CD14-positive monocyte (primary cell): Measurements from ENCODE around the gene LIFR. TPM values are rescaled to one million over a fixed set of nuclear protein-coding genes. Genes with fewer than 3 reads are reported as not detected.
A peak's percentile ranks its signal among the peaks of the same experiment; 100 is the strongest.

Experiments
- DNase-seq, 3 donors: peaks; one replicate each; pipeline ENCODE4 v3.0.0-alpha.2; 2011 to 2022
- H2AFZ ChIP-seq: 2 replicates; pipeline ENCODE4 v1.6.0; 2012; ENCODE audit warnings: mild to moderate bottlenecking, low read depth, low read length, inconsistent platforms; ENCODE audit not compliant: insufficient read depth, poor library complexity, severe bottlenecking
- H3K27ac ChIP-seq, 2 donors: 1 replicate in 1 of 2; 2 replicates in 1 of 2; pipeline ENCODE4 v1.5.1; 2012 to 2013; ENCODE audit warnings: low read length in 2 of 2, control low read depth in 1 of 2, inconsistent platforms in 1 of 2, low read depth in 1 of 2, mild to moderate bottlenecking in 1 of 2
- H3K27me3 ChIP-seq, 2 donors: one replicate each; pipeline versions ENCODE4 v1.6.0 to v1.6.1; 2011 to 2013; ENCODE audit warnings: low read length in 2 of 2; ENCODE audit not compliant: control insufficient read depth in 2 of 2, insufficient read depth in 2 of 2
- H3K36me3 ChIP-seq, 2 donors: replicated peaks in 1 of 2; 1 replicate in 1 of 2; 2 replicates in 1 of 2; pipeline versions ENCODE4 v1.5.1 to v1.6.1; 2012 to 2013; ENCODE audit warnings: low read length in 2 of 2, control low read depth in 1 of 2, inconsistent platforms in 1 of 2, mild to moderate bottlenecking in 1 of 2; ENCODE audit not compliant: insufficient read depth in 2 of 2, control insufficient read depth in 1 of 2
- H3K4me1 ChIP-seq, 2 donors: 1 replicate in 1 of 2; 2 replicates in 1 of 2; pipeline versions ENCODE4 v1.5.1 to v1.6.1; 2012 to 2013; ENCODE audit warnings: low read length in 2 of 2, control low read depth in 1 of 2, inconsistent platforms in 1 of 2, mild to moderate bottlenecking in 1 of 2, moderate library complexity in 1 of 2; ENCODE audit not compliant: insufficient read depth in 2 of 2, control insufficient read depth in 1 of 2
- H3K4me2 ChIP-seq: replicated peaks from 2 replicates; pipeline ENCODE3; 2012; ENCODE audit warnings: low read length, moderate library complexity, mild to moderate bottlenecking; ENCODE audit not compliant: poor library complexity, severe bottlenecking; ENCODE audit errors: extremely low read depth
- H3K4me3 ChIP-seq, 3 experiments: fragments of 200-600 bp in 1 of 3; sonication (generic) in 1 of 3; replicated peaks in 1 of 3; 1 replicate in 2 of 3; 2 replicates in 1 of 3; pipeline ENCODE4 v1.5.1; 2011 to 2013; ENCODE audit warnings: low read length in 3 of 3, mild to moderate bottlenecking in 3 of 3, control low read depth in 2 of 3, low read depth in 2 of 3, inconsistent platforms in 1 of 3, moderate library complexity in 1 of 3
- H3K79me2 ChIP-seq: 2 replicates; pipeline ENCODE4 v1.6.0; 2012; ENCODE audit warnings: mild to moderate bottlenecking, control low read depth, inconsistent platforms, low read length, moderate library complexity; ENCODE audit not compliant: insufficient read depth
- H3K9ac ChIP-seq: 2 replicates; pipeline ENCODE4 v1.6.0; 2017; ENCODE audit warnings: low read length, mild to moderate bottlenecking; ENCODE audit not compliant: insufficient read depth, poor library complexity, severe bottlenecking
- H3K9me3 ChIP-seq, 2 donors: replicated peaks in 1 of 2; 1 replicate in 1 of 2; 2 replicates in 1 of 2; pipeline versions ENCODE4 v1.5.1 to v1.6.1; 2012 to 2013; ENCODE audit warnings: low read length in 2 of 2, control low read depth in 1 of 2; ENCODE audit not compliant: control insufficient read depth in 1 of 2, insufficient read depth in 1 of 2
- H4K20me1 ChIP-seq: 2 replicates; pipeline ENCODE4 v1.6.0; 2012; ENCODE audit warnings: mild to moderate bottlenecking, low read length, control low read depth, moderate library complexity; ENCODE audit not compliant: insufficient read depth
- H3K27ac Mint-ChIP-seq, 7 donors: one replicate each; pipeline ENCODE4 v1.8.0; 2020; ENCODE audit warnings: mild to moderate bottlenecking in 7 of 7, mixed read lengths in 7 of 7, moderate library complexity in 6 of 7, inconsistent platforms in 2 of 7
- H3K27me3 Mint-ChIP-seq, 3 donors: one replicate each; pipeline ENCODE4 v1.8.0; 2021 to 2022; ENCODE audit warnings: low read depth in 3 of 3, mild to moderate bottlenecking in 3 of 3, mixed read lengths in 3 of 3, moderate library complexity in 3 of 3, inconsistent platforms in 1 of 3
- H3K36me3 Mint-ChIP-seq, 2 donors: one replicate each; pipeline ENCODE4 v1.8.0; 2020; ENCODE audit warnings: mixed read lengths in 2 of 2, inconsistent platforms in 1 of 2, mild to moderate bottlenecking in 1 of 2
- H3K4me1 Mint-ChIP-seq: one replicate; pipeline ENCODE4 v1.8.0; 2020; ENCODE audit warnings: mild to moderate bottlenecking, mixed read lengths
- H3K4me3 Mint-ChIP-seq, 2 donors: one replicate each; pipeline ENCODE4 v1.8.0; 2020; ENCODE audit warnings: mild to moderate bottlenecking in 2 of 2, mixed read lengths in 2 of 2, moderate library complexity in 1 of 2
- H3K9me3 Mint-ChIP-seq, 7 donors: one replicate each; pipeline ENCODE4 v1.8.0; 2020 to 2022; ENCODE audit warnings: mixed read lengths in 7 of 7, mild to moderate bottlenecking in 6 of 7, moderate library complexity in 6 of 7, inconsistent platforms in 2 of 7
- CTCF ChIP-seq: fragments of 200-600 bp; IDR thresholded peaks from one replicate; pipeline ENCODE4 v1.8.0; 2022; ENCODE audit warnings: antibody characterized with exemption, mild to moderate bottlenecking
- WGBS: methylation state at CpG from one replicate; pipeline ENCODE4 v1.1.5; 2013; ENCODE audit warnings: missing lambda C conversion rate; ENCODE audit not compliant: insufficient coverage; 5-methylcytosine and 5-hydroxymethylcytosine counted together
- intact Hi-C, 2 donors: fragments of 100-400 bp; cut with micrococcal nuclease; formaldehyde crosslinking; loops; one replicate each; pipeline versions ENCODE4 v1.15.0 to v1.15.1; 2023
- polyA plus RNA-seq, 3 donors: library from polyadenylated mRNA; depleted of rRNA in 1 of 3; unstranded in 2 of 3; stranded (reverse) in 1 of 3; fragments of 300-500 nt in 2 of 3; fragments of >200 nt in 1 of 3; fragmentation: Illumina TruSeq in 2 of 3; gene quantifications; 1 replicate in 2 of 3; 2 replicates in 1 of 3; pipeline ENCODE4 v1.2.3, GENCODE V29; 2012 to 2021

Gene LIFR
- polyA plus RNA-seq, 3 donors, result not detected

- Histone ChIP-seq H3K36me3 (no peaks in the 10 kb centered on the region), H3K4me2 (no peak overlapping the region), H3K9ac (no peak overlapping the region), H3K4me1 (no peaks in the 10 kb centered on the region), H3K9me3 (peaks cover 3 to 32% of the 10 kb centered on the region in 2 donors), H2AFZ (no peak overlapping the region), H3K27ac (no peak overlapping the region), H4K20me1 (no peaks in the 10 kb centered on the region), H3K4me3 (no peak overlapping the region), H3K79me2 (no peaks in the 10 kb centered on the region), H3K27me3 (peaks cover 80 to 95% of the 10 kb centered on the region in 2 donors)
- peaks cover 0 to 2% of the 10 kb centered on the region in 2 donors for H3K36me3 Mint-ChIP-seq
- H3K9me3 Mint-ChIP-seq, result peaks cover 2 to 20% (median 11%) of the 10 kb centered on the region in 7 donors
- peak overlapping the region in 1 of 2 donors; percentile 79 for H3K4me3 Mint-ChIP-seq
- WGBS, result 89% methylated on average over 17 of the region's 24 CpGs
- no peaks in the 10 kb centered on the region for H3K4me1 Mint-ChIP-seq
- intact Hi-C loops, result loop anchor here (10.0 kb wide), 3 partner anchors 219 to 479 kb away; no protein-coding TSS in a partner anchor
- no peak for DNase-seq
- no peak for TF ChIP-seq CTCF
- H3K27me3 Mint-ChIP-seq, result peaks cover 90 to 93% (median 92%) of the 10 kb centered on the region in 3 donors
- H3K27ac Mint-ChIP-seq, result no peak overlapping the region
These were observed 110.9 kb downstream of the LIFR start for GRCh38 chr5:38445374-38446028.

GRCh38 chr5:38443390-38443789, 113.1 kb downstream of the LIFR start:
- no peak overlapping the region for H3K4me2 ChIP-seq
- Mint-ChIP-seq H3K27ac (no peak overlapping the region), H3K4me3 (peak overlapping the region in 1 of 2 donors; percentile 48), H3K36me3 (no peaks in the 10 kb centered on the region), H3K9me3 (peaks cover 2 to 21% (median 12%) of the 10 kb centered on the region in 7 donors), H3K27me3 (peaks cover 83 to 91% (median 89%) of the 10 kb centered on the region in 3 donors), H3K4me1 (no peaks in the 10 kb centered on the region)
- H3K79me2 ChIP-seq, result no peaks in the 10 kb centered on the region
- TF ChIP-seq CTCF, result no peak
- no peak overlapping the region for H2AFZ ChIP-seq
- no peaks in the 10 kb centered on the region for H3K4me1 ChIP-seq
- H4K20me1 ChIP-seq, result no peaks in the 10 kb centered on the region
- no peak overlapping the region for H3K4me3 ChIP-seq
- H3K27ac ChIP-seq, result no peak overlapping the region
- peaks cover 3 to 21% of the 10 kb centered on the region in 2 donors for H3K9me3 ChIP-seq
- intact Hi-C loops, result loop anchor here (10.0 kb wide), 3 partner anchors 221 to 481 kb away; no protein-coding TSS in a partner anchor
- no peak overlapping the region for H3K9ac ChIP-seq
- no peaks in the 10 kb centered on the region for H3K36me3 ChIP-seq
- no peak for DNase-seq
- H3K27me3 ChIP-seq, result peaks cover 80 to 95% of the 10 kb centered on the region in 2 donors
- WGBS, result 82% methylated on average over 4 of the region's 7 CpGs
